Fibroblast of lung (primary cell): ENCODE results near the gene NDUFV2.
"Not testable (repeated sequence)": the region's sequence is repeated elsewhere in the genome, so short reads cannot be mapped to it uniquely, and the experiment has no call there.

Experiments
- EZH2 ChIP-seq: IDR thresholded peaks from 2 replicates; pipeline ENCODE4 v1.5.1; 2012; ENCODE audit warnings: low read length, control low read depth, mild to moderate bottlenecking; ENCODE audit errors: missing control alignments
- TF ChIP-seq, protein P1 (sequence below), 2 donors: IDR thresholded peaks in 1 of 2; conservative IDR thresholded peaks in 1 of 2; 1 replicate in 1 of 2; 2 replicates in 1 of 2; pipeline ENCODE4 v1.5.1; 2011 to 2012; ENCODE audit warnings: low read length in 2 of 2, control low read depth in 1 of 2, inconsistent platforms in 1 of 2, low read depth in 1 of 2, mild to moderate bottlenecking in 1 of 2

DNA sequence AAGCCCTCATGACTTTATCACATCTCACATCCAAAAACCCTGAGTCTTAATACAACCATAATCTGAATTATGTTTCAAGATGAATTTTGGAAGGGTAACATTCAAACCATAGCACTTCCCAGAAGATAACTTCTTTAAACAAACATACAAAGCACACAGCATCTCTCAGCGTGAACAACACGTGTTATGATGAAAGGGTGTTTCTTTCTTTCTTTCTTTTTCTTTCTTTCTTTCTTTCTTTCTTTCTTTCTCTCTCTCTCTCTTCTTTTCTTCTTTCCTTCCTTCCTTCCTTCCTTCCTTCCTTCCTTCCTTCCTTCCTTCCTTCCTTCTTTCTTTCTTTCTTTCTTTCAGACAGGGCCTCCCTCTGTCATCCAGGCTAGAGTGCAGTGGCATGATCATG, 13.8 kb upstream of the NDUFV2 start:
- TF ChIP-seq, protein P1, sequence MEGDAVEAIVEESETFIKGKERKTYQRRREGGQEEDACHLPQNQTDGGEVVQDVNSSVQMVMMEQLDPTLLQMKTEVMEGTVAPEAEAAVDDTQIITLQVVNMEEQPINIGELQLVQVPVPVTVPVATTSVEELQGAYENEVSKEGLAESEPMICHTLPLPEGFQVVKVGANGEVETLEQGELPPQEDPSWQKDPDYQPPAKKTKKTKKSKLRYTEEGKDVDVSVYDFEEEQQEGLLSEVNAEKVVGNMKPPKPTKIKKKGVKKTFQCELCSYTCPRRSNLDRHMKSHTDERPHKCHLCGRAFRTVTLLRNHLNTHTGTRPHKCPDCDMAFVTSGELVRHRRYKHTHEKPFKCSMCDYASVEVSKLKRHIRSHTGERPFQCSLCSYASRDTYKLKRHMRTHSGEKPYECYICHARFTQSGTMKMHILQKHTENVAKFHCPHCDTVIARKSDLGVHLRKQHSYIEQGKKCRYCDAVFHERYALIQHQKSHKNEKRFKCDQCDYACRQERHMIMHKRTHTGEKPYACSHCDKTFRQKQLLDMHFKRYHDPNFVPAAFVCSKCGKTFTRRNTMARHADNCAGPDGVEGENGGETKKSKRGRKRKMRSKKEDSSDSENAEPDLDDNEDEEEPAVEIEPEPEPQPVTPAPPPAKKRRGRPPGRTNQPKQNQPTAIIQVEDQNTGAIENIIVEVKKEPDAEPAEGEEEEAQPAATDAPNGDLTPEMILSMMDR (conservative IDR thresholded peaks at IDR 0.05 in 1 of 2, IDR thresholded peaks at IDR 0.05 in 1 of 2; ENCODE audit: low read depth in 1 of 2, low read length in 2 of 2), result not testable (repeated sequence)
- TF ChIP-seq EZH2, result not testable (repeated sequence)
